NCI-H2029 treated with DMSO at 0.1 percent for 48 hours (cell line): ENCODE results near the gene RASAL1.
"Not testable (repeated sequence)": the region's sequence is repeated elsewhere in the genome, so short reads cannot be mapped to it uniquely, and the experiment has no call there.

Source experiments
- DNase-seq: peaks from one replicate; lab custom pipeline; 2025; lab: John Stamatoyannopoulos, UW

Gene RASAL1

GRCh38 chr12:113161415-113162016 lies 26.0 kb upstream of the RASAL1 start:
- DNase-seq: no peak

- DNase-seq: no peak
Observed at GRCh38 chr12:113159937-113160336, 24.4 kb upstream of the RASAL1 start.

GRCh38 chr12:113158439-113159203 lies 23.1 kb upstream of the RASAL1 start:
- DNase-seq: no peak

GRCh38 chr12:113157218-113157859 lies 21.8 kb upstream of the RASAL1 start:
- no peak for DNase-seq

- no peak for DNase-seq
Observed at GRCh38 chr12:113155646-113156045, 20.1 kb upstream of the RASAL1 start.

GRCh38 chr12:113155060-113155459 lies 19.5 kb upstream of the RASAL1 start:
- DNase-seq: no peak

- DNase-seq: no peak
Observed at GRCh38 chr12:113154351-113154973, 18.9 kb upstream of the RASAL1 start.

- DNase-seq: peak; percentile 28
Observed at GRCh38 chr12:113152835-113153814, 17.6 kb upstream of the RASAL1 start.

- DNase-seq: no peak
Observed at GRCh38 chr12:113152196-113152834, 16.8 kb upstream of the RASAL1 start.

GRCh38 chr12:113151655-113152054 lies 16.1 kb upstream of the RASAL1 start:
- no peak for DNase-seq

GRCh38 chr12:113149361-113150150 lies 14.0 kb upstream of the RASAL1 start, which contains the start of gene CFAP73:
Gene CFAP73 (plus strand): TSS chr12:113149724. CDS start chr12:113149858, 134 bp downstream.
- no peak for DNase-seq

GRCh38 chr12:113146999-113147398 lies 11.4 kb upstream of the RASAL1 start:
- DNase-seq: no peak

GRCh38 chr12:113145720-113146551 lies 10.4 kb upstream of the RASAL1 start:
- DNase-seq: no peak

- DNase-seq: no peak
Observed at GRCh38 chr12:113144806-113145205, 9.2 kb upstream of the RASAL1 start.

- DNase-seq: no peak
Observed at GRCh38 chr12:113143959-113144358, 8.4 kb upstream of the RASAL1 start.

- no peak for DNase-seq
Observed at GRCh38 chr12:113142886-113143332, 7.3 kb upstream of the RASAL1 start.

- DNase-seq: peak; percentile 56
Observed at GRCh38 chr12:113142173-113142885, 6.8 kb upstream of the RASAL1 start.

GRCh38 chr12:113141716-113142115 lies 6.2 kb upstream of the RASAL1 start:
- DNase-seq: not testable (repeated sequence)
